ENCODE measurements around the gene REEP5.
"Not testable (repeated sequence)": the region's sequence is repeated elsewhere in the genome, so short reads cannot be mapped to it uniquely, and the experiment has no call there.

- not testable (repeated sequence) for TF ChIP-seq CTCF (conservative IDR thresholded peaks at IDR 0.05; ENCODE audit: low read depth, low read length); EZH2 (IDR thresholded peaks at IDR 0.05; ENCODE audit: borderline replicate concordance, low read depth, low read length, poor library complexity, severe bottlenecking)
These were observed 17.0 kb downstream of the REEP5 start for GRCh38 chr5:112904996-112905395.
